Muscle layer of duodenum (tissue), 2 donors: Measurements from ENCODE around the gene ZNF492.
"Not testable (repeated sequence)": the region's sequence is repeated elsewhere in the genome, so short reads cannot be mapped to it uniquely, and the experiment has no call there.

Experiments
- H3K27ac ChIP-seq: one replicate; pipeline ENCODE4 v1.7.0; 2013; ENCODE audit warnings: mild to moderate bottlenecking, low read length
- H3K27me3 ChIP-seq: one replicate; pipeline ENCODE4 v1.7.0; 2013; ENCODE audit warnings: low read depth, mild to moderate bottlenecking, control low read depth, low read length
- H3K36me3 ChIP-seq, 2 donors: one replicate each; pipeline ENCODE4 v1.7.0; 2013; ENCODE audit warnings: low read length in 2 of 2, control low read depth in 1 of 2, mild to moderate bottlenecking in 1 of 2; ENCODE audit not compliant: insufficient read depth in 2 of 2, control insufficient read depth in 1 of 2
- H3K4me1 ChIP-seq, 2 donors: one replicate each; pipeline ENCODE4 v1.7.0; 2013; ENCODE audit warnings: low read length in 2 of 2, mild to moderate bottlenecking in 2 of 2, control low read depth in 1 of 2, moderate library complexity in 1 of 2; ENCODE audit not compliant: insufficient read depth in 2 of 2, control insufficient read depth in 1 of 2
- H3K4me3 ChIP-seq, 2 donors: one replicate each; pipeline ENCODE4 v1.7.0; 2013; ENCODE audit warnings: low read length in 2 of 2, low read depth in 1 of 2, mild to moderate bottlenecking in 1 of 2
- H3K9me3 ChIP-seq, 2 donors: one replicate each; pipeline ENCODE4 v1.7.0; 2013; ENCODE audit warnings: low read length in 2 of 2, control low read depth in 1 of 2, mild to moderate bottlenecking in 1 of 2; ENCODE audit not compliant: control insufficient read depth in 1 of 2
- donor health status: healthy.

The ZNF492 gene

DNA sequence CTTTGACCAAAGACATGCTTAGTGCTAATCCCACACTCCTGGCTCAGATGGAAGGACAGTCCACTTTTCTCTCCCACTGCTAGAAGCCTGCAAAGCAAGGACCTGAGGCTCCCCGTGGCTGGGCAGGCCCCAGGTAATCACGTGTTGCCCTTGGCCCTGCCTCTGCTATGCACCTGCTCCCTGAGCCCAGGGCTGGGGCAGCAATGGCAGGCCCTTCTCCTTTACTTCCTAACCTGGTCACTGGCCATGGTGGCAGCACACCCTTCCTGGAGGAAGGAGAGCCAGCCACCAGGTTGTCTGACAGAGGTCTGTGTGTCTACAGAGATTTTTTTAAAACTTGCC is 27.9 kb upstream of the ZNF492 start:
- Histone ChIP-seq H3K9me3 (no peaks in the 10 kb centered on the region), H3K4me3 (no peak overlapping the region), H3K36me3 (no peaks in the 10 kb centered on the region), H3K4me1 (no peaks in the 10 kb centered on the region), H3K27me3 (no peaks in the 10 kb centered on the region), H3K27ac (no peak overlapping the region)

DNA sequence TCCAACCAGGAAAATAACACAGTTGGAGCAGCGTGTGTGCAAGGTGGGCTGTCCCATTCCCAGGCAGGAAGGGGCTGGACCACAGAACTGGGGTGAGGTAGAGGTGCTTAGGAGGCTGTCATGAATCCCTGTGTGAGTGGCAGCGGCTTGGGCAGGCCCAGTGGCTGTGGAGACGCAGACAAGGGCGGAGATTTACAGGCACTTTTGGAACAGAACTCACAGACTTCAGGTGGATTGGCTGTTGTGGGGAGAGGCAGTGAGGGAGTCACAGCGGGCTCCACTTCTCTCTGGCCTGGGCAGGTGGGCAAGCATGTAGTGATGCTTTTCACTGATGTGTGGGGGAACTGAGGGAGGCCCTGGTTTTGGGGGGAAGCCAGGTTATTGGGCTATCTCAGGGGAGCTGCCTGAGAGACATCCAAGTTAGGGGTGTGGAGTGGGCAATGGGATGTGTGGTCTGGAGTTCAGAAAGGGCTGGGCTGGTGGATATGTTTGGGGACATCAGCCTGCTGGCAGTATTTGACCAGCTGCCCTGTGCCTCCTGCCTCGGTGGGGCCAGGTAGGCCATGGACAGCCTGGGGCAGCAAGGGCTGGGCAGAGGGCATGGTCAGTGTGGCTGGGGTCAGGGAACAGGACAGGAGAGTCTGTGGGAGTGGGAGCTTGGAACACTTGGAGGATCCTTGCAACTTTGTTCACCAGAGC is 27.0 kb upstream of the ZNF492 start:
- Histone ChIP-seq H3K27me3 (no peaks in the 10 kb centered on the region), H3K27ac (no peak overlapping the region), H3K36me3 (no peaks in the 10 kb centered on the region), H3K4me3 (no peak overlapping the region), H3K4me1 (no peaks in the 10 kb centered on the region), H3K9me3 (no peaks in the 10 kb centered on the region)

DNA sequence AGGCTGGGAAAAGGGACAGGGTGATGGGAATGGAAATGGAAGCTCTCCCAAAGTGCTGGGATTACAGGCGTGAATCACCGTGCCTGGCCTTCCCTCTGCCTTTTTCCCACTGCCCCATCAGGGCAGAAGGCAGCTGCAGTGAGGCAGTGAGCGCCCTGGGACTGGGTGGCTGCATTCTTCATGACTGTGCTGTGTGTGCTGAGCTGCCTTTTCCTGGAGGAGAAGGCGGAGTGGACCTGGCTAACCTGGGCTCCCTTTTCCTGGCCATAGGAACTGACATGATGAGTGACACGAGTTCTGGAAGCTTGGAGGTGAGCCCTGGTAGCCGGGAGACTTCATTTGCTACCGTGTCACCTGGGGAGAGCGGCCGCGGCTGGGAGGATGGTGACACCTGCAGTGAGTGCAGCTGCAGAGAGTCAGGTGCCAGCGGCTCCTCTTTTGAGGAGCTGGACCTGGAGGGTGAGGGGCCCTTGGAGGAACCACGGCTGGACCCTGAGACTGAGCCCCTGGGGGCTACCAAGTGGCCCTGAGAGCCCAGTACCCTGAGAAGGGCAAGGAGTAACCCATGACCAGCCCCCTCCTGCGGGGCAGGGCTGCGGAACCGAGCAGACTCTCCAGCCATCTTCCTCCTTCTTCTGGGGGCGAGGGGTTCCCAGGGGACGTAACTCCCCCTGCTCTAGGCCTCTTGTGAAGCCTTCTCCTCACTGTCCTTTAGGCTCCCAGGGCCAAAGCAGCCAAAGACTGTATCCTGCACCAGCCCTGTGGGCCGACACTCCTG is 26.3 kb upstream of the ZNF492 start:
- no peaks in the 10 kb centered on the region for H3K27me3 ChIP-seq
- H3K27ac ChIP-seq = no peak overlapping the region
- no peaks in the 10 kb centered on the region for H3K4me1 ChIP-seq
- no peaks in the 10 kb centered on the region for H3K9me3 ChIP-seq
- H3K4me3 ChIP-seq = no peak overlapping the region
- H3K36me3 ChIP-seq = no peaks in the 10 kb centered on the region

DNA sequence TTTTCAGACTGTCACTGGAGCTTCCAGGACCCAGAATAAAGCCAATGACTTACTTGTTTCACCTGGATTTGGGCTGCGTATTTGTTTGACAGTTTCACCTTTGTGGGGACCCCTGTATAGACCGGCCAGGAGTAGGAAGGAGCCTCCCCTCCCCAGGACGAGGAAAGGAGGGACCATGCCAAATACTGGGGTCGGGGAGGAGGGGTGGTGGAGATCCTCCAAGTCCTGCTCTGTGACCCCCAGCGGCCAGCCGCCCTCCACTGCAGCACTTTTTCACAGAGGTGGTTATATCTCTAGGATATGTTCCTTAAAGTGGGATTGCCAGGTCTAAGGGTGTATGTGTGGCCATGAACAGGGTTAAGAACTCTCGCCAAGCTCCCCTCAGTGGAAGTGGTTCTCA is 25.7 kb upstream of the ZNF492 start:
- H3K4me1 ChIP-seq = no peaks in the 10 kb centered on the region
- no peaks in the 10 kb centered on the region for H3K27me3 ChIP-seq
- no peaks in the 10 kb centered on the region for H3K36me3 ChIP-seq
- no peaks in the 10 kb centered on the region for H3K9me3 ChIP-seq
- H3K4me3 ChIP-seq = no peak overlapping the region
- H3K27ac ChIP-seq = no peak overlapping the region

DNA sequence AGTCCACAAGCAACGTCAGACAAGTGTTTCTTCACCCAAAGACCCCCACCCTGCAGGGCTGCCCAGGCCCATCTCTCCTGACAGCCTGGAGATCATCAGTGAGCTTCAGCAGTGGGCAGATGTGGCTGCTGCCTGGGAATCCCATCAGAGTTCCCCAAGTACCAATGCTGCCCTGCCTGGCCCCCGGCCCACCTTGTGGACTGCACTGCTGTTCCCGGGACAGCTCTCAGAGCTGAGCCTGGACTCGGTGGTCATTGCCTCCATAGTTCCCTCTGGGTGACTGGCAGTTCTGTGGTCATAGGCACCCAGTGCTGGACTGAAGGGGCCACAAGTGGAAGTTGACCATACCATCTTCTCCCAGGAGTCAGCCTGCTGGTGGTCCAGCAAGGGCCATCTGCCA is 24.5 kb upstream of the ZNF492 start:
- Histone ChIP-seq H3K36me3 (no peaks in the 10 kb centered on the region), H3K27ac (no peak overlapping the region), H3K27me3 (no peaks in the 10 kb centered on the region), H3K4me3 (no peak overlapping the region), H3K4me1 (no peaks in the 10 kb centered on the region), H3K9me3 (peaks cover 0 to 2% of the 10 kb centered on the region in 2 donors)

DNA sequence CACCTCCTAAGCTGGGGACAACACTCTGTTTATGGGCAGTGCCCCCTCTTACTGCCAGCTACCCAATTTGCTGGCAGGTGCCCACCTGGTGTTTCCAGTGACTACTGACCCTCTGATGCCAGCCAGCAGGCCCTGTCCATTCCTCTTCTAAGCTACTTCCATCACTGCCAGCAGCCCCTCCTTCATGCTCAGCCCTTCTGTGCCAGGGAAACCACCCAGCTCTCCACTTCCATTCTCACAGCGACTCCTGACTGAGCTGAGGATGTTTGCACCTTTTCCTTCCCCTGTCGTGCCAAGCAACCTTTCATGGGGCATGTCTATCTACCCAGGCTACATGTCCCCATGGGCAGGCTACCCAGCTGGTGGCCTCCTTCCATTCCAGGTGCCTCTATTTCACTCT is 24.0 kb upstream of the ZNF492 start:
- H3K9me3 ChIP-seq = peaks cover 0 to 2% of the 10 kb centered on the region in 2 donors
- H3K36me3 ChIP-seq = no peaks in the 10 kb centered on the region
- no peaks in the 10 kb centered on the region for H3K27me3 ChIP-seq
- H3K4me3 ChIP-seq = no peak overlapping the region
- no peak overlapping the region for H3K27ac ChIP-seq
- no peaks in the 10 kb centered on the region for H3K4me1 ChIP-seq

DNA sequence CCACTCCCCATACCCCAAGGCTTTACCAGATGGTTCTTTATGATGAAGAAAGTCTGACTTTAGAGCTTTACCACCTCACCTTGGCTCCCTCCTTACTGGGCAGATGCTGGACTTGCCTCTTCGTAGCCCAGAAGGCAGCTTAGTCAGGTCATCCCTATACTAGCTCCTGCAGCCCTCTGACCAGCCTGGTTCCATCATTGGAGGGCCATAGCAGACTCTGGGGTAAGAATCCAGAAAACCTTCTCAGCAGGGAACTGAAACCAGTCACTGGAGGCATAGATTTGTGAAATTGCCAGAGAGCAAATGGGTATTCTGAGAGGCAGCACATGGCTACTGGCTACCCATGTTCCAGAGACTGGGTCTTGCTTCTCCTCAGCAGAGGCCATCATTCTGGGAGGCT is 21.8 kb upstream of the ZNF492 start:
- Histone ChIP-seq H3K4me3 (no peak overlapping the region), H3K27me3 (no peaks in the 10 kb centered on the region), H3K4me1 (no peaks in the 10 kb centered on the region), H3K9me3 (peaks cover 0 to 2% of the 10 kb centered on the region in 2 donors), H3K36me3 (no peaks in the 10 kb centered on the region), H3K27ac (no peak overlapping the region)

DNA sequence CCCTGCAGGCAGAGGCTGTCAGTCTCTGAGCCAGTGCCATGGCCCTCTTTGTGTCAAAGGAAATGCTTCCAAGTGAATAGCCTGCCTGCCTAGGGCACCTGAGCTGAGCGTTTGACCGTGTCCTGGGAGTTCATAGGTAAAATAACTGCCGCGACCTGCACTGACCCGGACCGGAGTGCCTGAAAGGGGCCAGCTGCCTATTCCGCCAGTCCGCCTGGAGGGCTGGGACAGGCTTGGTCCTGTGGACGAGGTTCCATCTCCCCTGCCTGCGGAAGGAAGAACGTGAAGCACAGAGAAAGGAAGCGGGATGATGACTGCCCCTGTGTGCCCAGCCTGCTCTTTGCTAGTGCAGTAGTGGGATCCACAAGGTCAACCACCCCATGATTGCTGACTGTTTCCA is 17.5 kb upstream of the ZNF492 start:
- Histone ChIP-seq H3K36me3 (no peaks in the 10 kb centered on the region), H3K4me1 (no peaks in the 10 kb centered on the region), H3K9me3 (peaks cover 0 to 2% of the 10 kb centered on the region in 2 donors), H3K27me3 (no peaks in the 10 kb centered on the region), H3K27ac (no peak overlapping the region), H3K4me3 (no peak overlapping the region)

DNA sequence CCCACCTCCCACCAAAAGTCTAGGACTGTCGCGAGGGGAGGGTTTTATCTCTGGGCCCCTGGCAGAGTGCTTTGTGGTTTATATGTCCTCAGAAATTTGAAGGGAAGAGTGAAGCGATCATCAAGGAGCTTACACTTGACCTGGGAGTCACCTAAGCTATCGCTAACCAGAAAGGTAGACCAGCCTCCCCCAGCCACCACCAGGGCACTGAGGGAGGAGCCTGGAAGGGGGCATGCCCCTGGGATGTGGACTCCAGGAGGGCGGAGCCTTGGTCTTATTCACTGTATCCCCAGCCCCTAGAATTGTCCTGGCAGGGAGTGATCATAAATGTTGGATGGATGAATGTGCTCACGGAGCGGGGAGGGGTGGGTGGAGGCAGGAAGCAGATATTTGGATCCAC is 16.9 kb upstream of the ZNF492 start:
- H3K4me1 ChIP-seq, H3K27me3 ChIP-seq, H3K4me3 ChIP-seq, H3K27ac ChIP-seq, H3K36me3 ChIP-seq, H3K9me3 ChIP-seq: not testable (repeated sequence)

DNA sequence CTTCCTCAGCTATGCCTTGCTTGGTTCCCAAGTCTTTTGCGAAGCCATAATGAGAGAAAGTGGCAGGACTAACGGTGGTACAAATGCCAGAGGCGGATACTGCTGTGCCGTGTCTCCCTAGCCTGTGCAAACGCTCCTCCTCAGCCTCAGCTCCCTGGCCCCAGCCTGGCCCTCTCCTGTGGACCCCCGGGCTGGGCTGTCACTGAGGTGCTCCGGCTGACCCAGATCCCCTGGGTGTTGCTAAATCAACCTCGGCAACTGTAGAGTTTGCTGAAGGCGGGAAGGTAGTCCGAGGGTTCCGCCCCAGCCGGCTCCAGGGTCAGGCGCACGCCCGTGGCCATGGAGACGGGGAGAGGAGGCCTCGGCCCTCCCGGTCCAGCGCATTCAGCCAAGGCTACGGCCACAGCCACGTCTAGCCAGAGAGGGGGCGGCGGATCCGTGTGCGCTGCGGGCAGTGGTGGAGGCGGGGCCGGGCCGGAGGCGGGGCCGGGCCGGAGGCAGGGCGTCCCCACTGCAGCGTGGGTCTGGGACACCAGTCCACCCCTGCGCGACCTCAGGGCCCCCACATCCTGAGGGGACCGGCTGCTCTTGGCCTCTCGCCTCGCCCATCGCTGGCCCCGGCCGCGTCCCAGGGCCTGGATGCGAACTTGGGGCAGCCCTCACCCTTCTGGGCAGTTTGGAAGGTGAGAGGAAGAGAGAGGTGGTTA is 16.4 kb upstream of the ZNF492 start:
- H3K27me3 ChIP-seq = no peaks in the 10 kb centered on the region
- H3K9me3 ChIP-seq = peaks cover 0 to 2% of the 10 kb centered on the region in 2 donors
- no peak overlapping the region for H3K27ac ChIP-seq
- peak overlapping the region in 1 of 2 donors; percentile 41 for H3K4me3 ChIP-seq
- H3K4me1 ChIP-seq = no peaks in the 10 kb centered on the region
- H3K36me3 ChIP-seq = no peaks in the 10 kb centered on the region

DNA sequence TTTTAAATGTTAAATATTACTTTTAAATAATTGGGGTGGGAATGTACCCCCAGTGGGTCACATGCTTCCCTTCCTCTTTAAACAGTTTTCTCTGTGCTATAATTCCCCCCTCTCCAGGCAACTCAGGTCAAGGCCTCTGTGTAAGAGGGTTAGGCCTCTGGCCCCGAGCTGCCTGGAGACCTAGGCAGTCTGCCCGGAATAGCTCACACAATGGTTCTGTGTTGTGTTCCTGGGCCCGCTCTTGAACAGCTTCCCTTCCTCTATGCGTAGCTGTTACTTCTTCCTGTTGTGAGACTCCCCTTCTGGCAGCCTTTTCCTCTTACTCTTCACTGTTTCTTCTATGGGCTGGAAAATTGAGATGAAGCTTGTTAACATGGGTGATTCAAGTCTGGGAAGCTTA is 14.8 kb upstream of the ZNF492 start:
- Histone ChIP-seq H3K9me3 (no peaks in the 10 kb centered on the region), H3K36me3 (no peaks in the 10 kb centered on the region), H3K27ac (no peak overlapping the region), H3K4me3 (no peak overlapping the region), H3K27me3 (no peaks in the 10 kb centered on the region), H3K4me1 (peaks cover 0 to 4% of the 10 kb centered on the region in 2 donors)
